Epithelial cell of proximal tubule (primary cell): ENCODE measurements around the gene SYNJ1. TPM values are rescaled to one million over a fixed set of nuclear protein-coding genes. Genes with fewer than 3 reads are reported as not detected.

Source experiments
- DNase-seq: peaks from one replicate; pipeline ENCODE4 v3.0.0-alpha.2; 2011; ENCODE audit warnings: low read depth
- H3K4me3 ChIP-seq: 2 replicates; pipeline ENCODE4 v1.5.1; 2011; ENCODE audit warnings: low read depth, mild to moderate bottlenecking, low read length
- total RNA-seq: library from RNA; depleted of rRNA; stranded (reverse); fragments of >200 nt; gene quantifications from 2 replicates; pipeline ENCODE4 v1.2.3, GENCODE V29; 2015
- TF ChIP-seq, protein P1 (sequence below): conservative IDR thresholded peaks from 2 replicates; pipeline ENCODE4 v1.5.1; 2012; ENCODE audit warnings: low read depth, mild to moderate bottlenecking, low read length

Gene SYNJ1
- total RNA-seq, 1 donor from 2014 or later = 2.5 TPM

DNA sequence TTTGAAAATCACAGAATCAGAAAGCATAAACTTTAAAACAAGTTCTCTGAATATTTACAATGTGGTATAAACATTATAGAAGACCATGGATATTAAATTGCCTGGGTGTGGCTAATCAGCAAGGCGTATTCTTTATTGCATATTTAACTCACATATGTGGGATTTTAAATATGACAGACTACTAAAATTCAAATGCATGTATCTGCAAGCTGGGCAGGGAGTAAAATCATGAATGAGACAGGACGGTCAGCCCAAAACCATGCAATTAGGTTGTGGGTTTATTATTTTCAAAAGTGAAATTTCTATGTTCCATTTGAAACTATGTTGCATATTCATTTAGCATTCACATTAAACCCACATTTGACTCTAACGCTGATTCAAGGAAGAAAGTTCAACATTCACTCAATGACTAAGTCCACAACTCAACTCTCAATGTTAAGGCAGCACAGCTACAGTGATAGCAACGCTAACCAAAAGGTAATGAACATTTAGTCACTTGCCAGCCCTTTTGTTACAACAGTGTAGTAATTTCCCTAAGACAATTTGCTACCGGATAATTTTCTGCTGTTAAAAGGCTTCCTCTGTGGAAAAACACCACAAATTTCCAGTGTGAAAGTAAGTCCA, 6.3 kb upstream of the SYNJ1 start:
- H3K4me3 ChIP-seq = no peak overlapping the region
- DNase-seq = no peak
- TF ChIP-seq, protein P1, sequence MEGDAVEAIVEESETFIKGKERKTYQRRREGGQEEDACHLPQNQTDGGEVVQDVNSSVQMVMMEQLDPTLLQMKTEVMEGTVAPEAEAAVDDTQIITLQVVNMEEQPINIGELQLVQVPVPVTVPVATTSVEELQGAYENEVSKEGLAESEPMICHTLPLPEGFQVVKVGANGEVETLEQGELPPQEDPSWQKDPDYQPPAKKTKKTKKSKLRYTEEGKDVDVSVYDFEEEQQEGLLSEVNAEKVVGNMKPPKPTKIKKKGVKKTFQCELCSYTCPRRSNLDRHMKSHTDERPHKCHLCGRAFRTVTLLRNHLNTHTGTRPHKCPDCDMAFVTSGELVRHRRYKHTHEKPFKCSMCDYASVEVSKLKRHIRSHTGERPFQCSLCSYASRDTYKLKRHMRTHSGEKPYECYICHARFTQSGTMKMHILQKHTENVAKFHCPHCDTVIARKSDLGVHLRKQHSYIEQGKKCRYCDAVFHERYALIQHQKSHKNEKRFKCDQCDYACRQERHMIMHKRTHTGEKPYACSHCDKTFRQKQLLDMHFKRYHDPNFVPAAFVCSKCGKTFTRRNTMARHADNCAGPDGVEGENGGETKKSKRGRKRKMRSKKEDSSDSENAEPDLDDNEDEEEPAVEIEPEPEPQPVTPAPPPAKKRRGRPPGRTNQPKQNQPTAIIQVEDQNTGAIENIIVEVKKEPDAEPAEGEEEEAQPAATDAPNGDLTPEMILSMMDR = no peak

DNA sequence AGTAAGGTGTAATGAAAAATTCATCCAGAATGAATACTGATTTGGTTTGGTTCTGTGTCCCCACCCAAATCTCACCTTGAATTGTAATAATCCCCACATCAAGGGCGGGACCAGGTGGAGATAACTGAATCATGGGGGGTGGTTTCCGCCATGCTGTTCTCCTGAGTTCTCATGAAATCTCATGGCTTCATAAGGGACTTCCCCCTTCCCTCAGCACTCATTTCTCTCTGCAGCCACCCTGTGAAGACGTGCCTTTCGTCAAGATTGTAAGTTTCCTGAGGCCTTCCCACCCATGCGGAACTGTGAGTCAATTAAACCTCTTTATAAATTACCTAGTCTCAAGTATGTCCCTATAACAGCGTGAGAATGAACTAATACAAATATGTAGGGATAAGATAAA, 5.5 kb upstream of the SYNJ1 start:
- TF ChIP-seq, protein P1 = no peak
- DNase-seq = no peak
- no peak overlapping the region for H3K4me3 ChIP-seq

DNA sequence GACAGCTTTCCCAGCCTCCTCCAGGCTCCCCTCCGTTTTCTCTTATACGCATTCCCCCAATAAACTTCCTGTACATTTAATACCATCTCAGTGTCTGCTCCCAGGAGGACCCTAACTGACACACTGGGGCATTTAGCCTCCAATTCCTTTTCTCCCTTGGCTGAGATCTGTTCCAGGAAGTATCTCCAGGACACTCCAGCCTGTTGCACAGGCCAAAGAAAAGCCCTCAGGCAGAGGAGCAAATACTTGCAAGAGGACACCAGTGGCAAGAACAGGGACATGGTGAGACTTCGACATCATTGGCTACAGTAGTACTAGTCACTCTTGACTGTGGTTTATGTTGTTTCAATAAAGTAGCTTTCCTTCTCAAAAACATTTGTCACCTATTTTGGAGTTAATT, 4.7 kb upstream of the SYNJ1 start:
- no peak overlapping the region for H3K4me3 ChIP-seq
- no peak for DNase-seq
- TF ChIP-seq, protein P1 = no peak

DNA sequence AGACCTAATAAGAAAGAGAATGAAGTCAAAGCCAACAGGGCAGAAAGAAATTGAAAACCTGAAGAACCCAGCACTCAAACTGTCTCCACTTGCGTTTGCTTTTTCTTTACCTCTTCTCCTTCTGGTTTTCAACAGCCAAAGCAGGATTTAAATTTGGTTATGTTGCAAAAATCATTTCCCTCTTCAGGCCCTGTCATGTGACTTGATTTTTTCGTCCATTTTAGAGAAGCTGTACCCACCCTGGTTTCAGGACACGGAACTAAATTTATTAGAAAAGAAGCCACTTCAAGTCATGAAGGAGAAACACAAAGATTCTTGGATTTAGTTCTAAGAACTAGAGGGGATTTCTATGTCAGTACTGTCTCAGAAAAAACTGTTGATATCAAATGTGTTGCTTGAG, 1.0 kb upstream of the SYNJ1 start:
- TF ChIP-seq, protein P1 = no peak
- DNase-seq = no peak
- peak overlapping the region; percentile 77 for H3K4me3 ChIP-seq

DNA sequence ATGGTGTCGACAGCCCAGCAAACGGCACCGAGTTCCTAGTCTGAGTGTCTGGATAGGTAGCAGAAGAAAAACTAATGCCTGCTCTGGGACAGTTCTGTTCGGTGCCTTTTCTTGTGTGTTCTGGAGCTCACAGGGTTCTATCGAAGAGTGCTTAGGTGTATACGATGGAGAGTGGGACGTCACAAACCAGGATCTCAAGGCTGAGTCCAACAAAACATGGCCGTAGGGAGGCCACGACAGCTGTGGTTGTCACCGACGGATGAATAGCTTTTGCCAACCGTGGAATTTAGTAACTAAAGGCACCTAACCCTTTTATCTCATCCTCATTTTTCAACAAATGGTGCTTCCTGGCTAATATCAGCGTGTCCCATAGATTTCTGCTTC, 635 bp upstream of the SYNJ1 start:
- H3K4me3 ChIP-seq = peak overlapping the region; percentile 77
- TF ChIP-seq, protein P1 = no peak
- no peak for DNase-seq

DNA sequence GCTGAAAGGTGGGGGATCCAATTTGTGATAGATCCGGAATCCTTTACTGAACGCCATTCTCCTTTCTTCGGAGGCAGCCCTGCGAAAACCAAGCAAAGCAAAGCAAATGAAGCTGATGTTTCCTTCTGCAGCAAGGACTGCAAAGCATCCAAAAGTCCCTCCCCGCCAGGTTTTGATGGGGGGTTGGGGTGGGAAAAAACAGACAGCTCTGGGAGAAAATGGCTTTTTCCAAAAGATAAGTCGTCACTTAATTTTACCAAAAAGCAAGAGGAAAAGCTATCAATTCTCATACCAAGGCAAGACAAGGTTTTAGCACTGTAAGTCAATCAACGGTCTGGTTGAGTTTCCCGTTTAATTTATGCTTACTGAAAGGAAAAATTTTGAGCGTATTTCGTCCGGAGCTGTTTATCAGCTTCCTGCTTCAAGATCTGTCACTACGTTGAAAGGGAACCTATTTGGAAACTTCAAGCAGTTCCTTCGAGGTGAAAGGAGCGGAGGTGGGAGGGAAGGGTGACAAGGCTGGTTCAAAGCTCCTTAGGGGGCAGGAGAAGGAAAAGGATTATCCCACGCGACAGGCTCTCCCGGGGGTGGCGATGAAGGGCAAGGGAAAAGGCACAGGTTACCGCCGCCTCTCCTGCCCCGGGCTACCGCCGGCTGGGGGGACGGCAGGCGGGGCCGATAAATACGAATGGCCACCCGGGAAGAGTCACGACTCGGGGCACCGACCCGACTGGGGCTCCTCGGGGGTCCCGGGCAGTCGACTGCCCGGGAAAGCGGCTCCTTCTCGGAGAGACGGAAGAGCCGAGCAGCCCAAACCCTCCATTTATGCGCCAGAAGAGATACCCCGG, 750 bp downstream of the SYNJ1 start:
- DNase-seq = no peak
- TF ChIP-seq, protein P1 = no peak
- peak overlapping the region; percentile 77 for H3K4me3 ChIP-seq
